Prostate gland (tissue), 2 donors: ENCODE data around the gene SCEL.

Experiments
- POLR2A ChIP-seq: fragments of 450-650 bp; IDR thresholded peaks from one replicate; pipeline ENCODE4 v1.6.1; 2016; ENCODE audit warnings: antibody characterized with exemption, mild to moderate bottlenecking
- POLR2AphosphoS5 ChIP-seq: sonication (generic); formaldehyde crosslinking; IDR thresholded peaks from one replicate; pipeline ENCODE4 v1.6.1; 2017; ENCODE audit warnings: antibody characterized with exemption
- TF ChIP-seq, protein P1 (sequence below), 4 experiments: fragments of 200-600 bp in 2 of 4; fragments of 450-650 bp in 2 of 4; sonication (generic) in 2 of 4; IDR thresholded peaks; 1 replicate in 3 of 4; 2 replicates in 1 of 4; pipeline ENCODE4 v1.5.1; 2016 to 2019; ENCODE audit warnings: antibody characterized with exemption in 4 of 4, mild to moderate bottlenecking in 2 of 4, moderate library complexity in 2 of 4

DNA sequence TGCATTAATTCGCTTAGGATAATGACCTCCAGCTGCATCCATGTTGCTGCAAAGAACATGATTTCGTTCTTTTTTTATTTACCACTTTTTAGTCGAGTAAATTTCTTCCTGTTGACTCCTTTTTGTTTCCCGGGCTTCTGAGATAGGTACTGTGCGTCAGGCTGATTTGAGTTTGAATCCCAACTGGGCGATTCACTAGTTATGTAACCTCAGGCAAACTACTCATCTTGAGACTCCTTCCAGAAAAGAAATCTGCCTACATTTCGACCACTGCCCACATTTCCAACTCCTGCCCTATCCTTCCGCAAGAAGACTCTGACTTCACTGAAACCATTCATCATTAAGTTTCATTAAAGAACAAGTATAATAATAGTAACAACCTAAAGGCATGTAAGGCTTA, 8.2 kb downstream of the SCEL start:
- TF ChIP-seq, protein P1, sequence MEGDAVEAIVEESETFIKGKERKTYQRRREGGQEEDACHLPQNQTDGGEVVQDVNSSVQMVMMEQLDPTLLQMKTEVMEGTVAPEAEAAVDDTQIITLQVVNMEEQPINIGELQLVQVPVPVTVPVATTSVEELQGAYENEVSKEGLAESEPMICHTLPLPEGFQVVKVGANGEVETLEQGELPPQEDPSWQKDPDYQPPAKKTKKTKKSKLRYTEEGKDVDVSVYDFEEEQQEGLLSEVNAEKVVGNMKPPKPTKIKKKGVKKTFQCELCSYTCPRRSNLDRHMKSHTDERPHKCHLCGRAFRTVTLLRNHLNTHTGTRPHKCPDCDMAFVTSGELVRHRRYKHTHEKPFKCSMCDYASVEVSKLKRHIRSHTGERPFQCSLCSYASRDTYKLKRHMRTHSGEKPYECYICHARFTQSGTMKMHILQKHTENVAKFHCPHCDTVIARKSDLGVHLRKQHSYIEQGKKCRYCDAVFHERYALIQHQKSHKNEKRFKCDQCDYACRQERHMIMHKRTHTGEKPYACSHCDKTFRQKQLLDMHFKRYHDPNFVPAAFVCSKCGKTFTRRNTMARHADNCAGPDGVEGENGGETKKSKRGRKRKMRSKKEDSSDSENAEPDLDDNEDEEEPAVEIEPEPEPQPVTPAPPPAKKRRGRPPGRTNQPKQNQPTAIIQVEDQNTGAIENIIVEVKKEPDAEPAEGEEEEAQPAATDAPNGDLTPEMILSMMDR (IDR thresholded peaks at IDR 0.05), result no peak
- TF ChIP-seq POLR2AphosphoS5 (no peak), POLR2A (no peak)
